DOHH2 (cell line): Measurements from ENCODE around the gene MYL9.

Experiments used
- H3F3A ChIP-seq: fragments of 200-600 bp; sonication (generic), shearing (Covaris generic); 2 replicates; pipeline ENCODE4 v1.6.0; 2016; ENCODE audit warnings: antibody characterized with exemption, mild to moderate bottlenecking; ENCODE audit not compliant: control insufficient read depth, insufficient read depth
- H3K27ac ChIP-seq: fragments of 200-600 bp; sonication (generic); 2 replicates; pipeline ENCODE4 v1.5.1; 2014; ENCODE audit warnings: low read depth, mild to moderate bottlenecking, low read length, moderate library complexity
- H3K27me3 ChIP-seq: fragments of 200-600 bp; sonication (generic); 2 replicates; pipeline ENCODE4 v1.6.1; 2014; ENCODE audit warnings: mild to moderate bottlenecking, low read length, mixed read lengths; ENCODE audit not compliant: control insufficient read depth
- H3K36me3 ChIP-seq: fragments of 200-600 bp; sonication (generic); 2 replicates; pipeline ENCODE4 v1.6.1; 2014; ENCODE audit warnings: mild to moderate bottlenecking, low read length, moderate library complexity, mixed read lengths; ENCODE audit not compliant: control insufficient read depth
- H3K4me1 ChIP-seq: fragments of 200-600 bp; sonication (generic); 2 replicates; pipeline ENCODE4 v1.6.1; 2014; ENCODE audit warnings: mild to moderate bottlenecking, low read length, mixed read lengths; ENCODE audit not compliant: control insufficient read depth
- H3K4me2 ChIP-seq: fragments of 200-600 bp; sonication (generic); 2 replicates; pipeline ENCODE4 v1.6.0; 2014; ENCODE audit warnings: mild to moderate bottlenecking, low read length, moderate library complexity
- H3K4me3 ChIP-seq: fragments of 200-600 bp; sonication (generic); 2 replicates; pipeline ENCODE4 v1.5.1; 2014; ENCODE audit warnings: mild to moderate bottlenecking, low read length, mixed read lengths
- H3K79me2 ChIP-seq: fragments of 200-600 bp; sonication (generic); 2 replicates; pipeline ENCODE4 v1.6.1; 2014; ENCODE audit warnings: mild to moderate bottlenecking, low read length, mixed read lengths; ENCODE audit not compliant: control insufficient read depth
- H3K9me2 ChIP-seq: fragments of 200-600 bp; sonication (generic); replicated peaks from 2 replicates; pipeline ENCODE4 v1.6.1; 2014; ENCODE audit warnings: mild to moderate bottlenecking, low read length, mixed read lengths; ENCODE audit not compliant: control insufficient read depth
- H3K9me3 ChIP-seq: fragments of 200-600 bp; sonication (generic); 2 replicates; pipeline ENCODE4 v1.6.1; 2014; ENCODE audit warnings: antibody characterized with exemption, low read length, mixed read lengths; ENCODE audit not compliant: control insufficient read depth, insufficient read depth
- H4K20me1 ChIP-seq: fragments of 200-600 bp; sonication (generic); 2 replicates; pipeline ENCODE4 v1.6.0; 2014; ENCODE audit warnings: low read depth, mild to moderate bottlenecking, antibody characterized with exemption, low read length, moderate library complexity; ENCODE audit not compliant: control insufficient read depth, insufficient read depth
- CTCF ChIP-seq: fragments of 200-600 bp; sonication (generic); IDR thresholded peaks from one replicate; pipeline ENCODE4 v1.5.1; 2014; ENCODE audit warnings: antibody characterized with exemption, mild to moderate bottlenecking, low read depth, low read length; ENCODE audit not compliant: poor library complexity, severe bottlenecking
- EZH2phosphoT487 ChIP-seq: fragments of 200-600 bp; sonication (generic); IDR thresholded peaks from 2 replicates; pipeline ENCODE4 v1.6.1; 2017; ENCODE audit warnings: borderline replicate concordance, mild to moderate bottlenecking, antibody characterized with exemption, low read length, moderate library complexity, mixed read lengths

The MYL9 gene

GRCh38 chr20:36498386-36499179, 42.7 kb upstream of the MYL9 start:
- TF ChIP-seq CTCF (no peak), EZH2phosphoT487 (no peak)
- Histone ChIP-seq H4K20me1 (no peaks in the 10 kb centered on the region), H3K79me2 (peaks cover 7% of the 10 kb centered on the region), H3K4me2 (no peak overlapping the region), H3K4me3 (no peak overlapping the region), H3K9me2 (no peaks in the 10 kb centered on the region), H3F3A (no peaks in the 10 kb centered on the region), H3K36me3 (peaks cover 17% of the 10 kb centered on the region), H3K9me3 (no peaks in the 10 kb centered on the region), H3K4me1 (no peaks in the 10 kb centered on the region), H3K27ac (no peak overlapping the region), H3K27me3 (no peaks in the 10 kb centered on the region)

- H3F3A ChIP-seq: no peaks in the 10 kb centered on the region
- H3K9me2 ChIP-seq: no peaks in the 10 kb centered on the region
- H3K9me3 ChIP-seq: no peaks in the 10 kb centered on the region
- no peaks in the 10 kb centered on the region for H3K4me1 ChIP-seq
- H3K27ac ChIP-seq: no peak overlapping the region
- no peak overlapping the region for H3K4me3 ChIP-seq
- peaks cover 17% of the 10 kb centered on the region for H3K36me3 ChIP-seq
- H3K79me2 ChIP-seq: peaks cover 7% of the 10 kb centered on the region
- no peak for TF ChIP-seq CTCF
- no peak for TF ChIP-seq EZH2phosphoT487
- no peak overlapping the region for H3K4me2 ChIP-seq
- H3K27me3 ChIP-seq: no peaks in the 10 kb centered on the region
- H4K20me1 ChIP-seq: no peaks in the 10 kb centered on the region
Measured at GRCh38 chr20:36499211-36499610, 42.1 kb upstream of the MYL9 start.

- H4K20me1 ChIP-seq: no peaks in the 10 kb centered on the region
- H3K9me3 ChIP-seq: no peaks in the 10 kb centered on the region
- no peaks in the 10 kb centered on the region for H3K4me1 ChIP-seq
- no peak for TF ChIP-seq EZH2phosphoT487
- no peak for TF ChIP-seq CTCF
- H3K36me3 ChIP-seq: peaks cover 17% of the 10 kb centered on the region
- no peak overlapping the region for H3K4me3 ChIP-seq
- H3K27ac ChIP-seq: no peak overlapping the region
- H3F3A ChIP-seq: peaks cover 3% of the 10 kb centered on the region; the same call in 1 of the 2 replicates
- no peak overlapping the region for H3K4me2 ChIP-seq
- H3K9me2 ChIP-seq: no peaks in the 10 kb centered on the region
- no peaks in the 10 kb centered on the region for H3K27me3 ChIP-seq
- H3K79me2 ChIP-seq: peaks cover 4% of the 10 kb centered on the region
Measured at GRCh38 chr20:36499723-36500501, 41.4 kb upstream of the MYL9 start.
